DMS 273 treated with DMSO at 0.1 percent for 48 hours (cell line): Measurements from ENCODE around the gene NCR1.
"Not testable (repeated sequence)": the region's sequence is repeated elsewhere in the genome, so short reads cannot be mapped to it uniquely, and the experiment has no call there.

ENCODE experiments used
- DNase-seq: peaks from one replicate; lab custom pipeline; 2025; lab: John Stamatoyannopoulos, UW

NCR1 gene

GRCh38 chr19:54907899-54908298 lies 2.0 kb downstream of the NCR1 start:
- DNase-seq: not testable (repeated sequence)

- DNase-seq: no peak
These were observed 10.9 kb downstream of the NCR1 start for GRCh38 chr19:54916822-54917221.

- DNase-seq: no peak
These were observed 12.6 kb downstream of the NCR1 start for GRCh38 chr19:54918499-54918898.

- DNase-seq: not testable (repeated sequence)
These were observed 14.0 kb downstream of the NCR1 start for GRCh38 chr19:54919646-54920563.

- DNase-seq: no peak
These were observed 15.1 kb downstream of the NCR1 start for GRCh38 chr19:54921082-54921481.

GRCh38 chr19:54923276-54923675 lies 17.3 kb downstream of the NCR1 start:
- no peak for DNase-seq

- no peak for DNase-seq
These were observed 22.4 kb downstream of the NCR1 start for GRCh38 chr19:54928299-54928698.

GRCh38 chr19:54937926-54938325 lies 32.0 kb downstream of the NCR1 start:
- no peak for DNase-seq

- no peak for DNase-seq
These were observed 33.0 kb downstream of the NCR1 start for GRCh38 chr19:54938906-54939305.

GRCh38 chr19:54939538-54939937 lies 33.6 kb downstream of the NCR1 start:
- DNase-seq: not testable (repeated sequence)

GRCh38 chr19:54943772-54944361 lies 37.9 kb downstream of the NCR1 start:
- not testable (repeated sequence) for DNase-seq

- DNase-seq: no peak
These were observed 41.4 kb downstream of the NCR1 start, which contains the start of gene NLRP7 for GRCh38 chr19:54947381-54947780. Gene NLRP7, minus strand, starts transcription at chr19:54947530.

GRCh38 chr19:54949412-54949811 lies 43.5 kb downstream of the NCR1 start:
- DNase-seq: no peak

- not testable (repeated sequence) for DNase-seq
These were observed 44.6 kb downstream of the NCR1 start for GRCh38 chr19:54950580-54950979.

- no peak for DNase-seq
These were observed 46.8 kb downstream of the NCR1 start for GRCh38 chr19:54952591-54953344.

- DNase-seq: not testable (repeated sequence)
These were observed 47.4 kb downstream of the NCR1 start for GRCh38 chr19:54953345-54953713.

GRCh38 chr19:54955376-54955775 lies 49.4 kb downstream of the NCR1 start:
- DNase-seq: no peak

GRCh38 chr19:54959840-54960239 lies 53.9 kb downstream of the NCR1 start:
- DNase-seq: no peak
